GM12864 (cell line): ENCODE data around the gene GON4L.
"Not testable (repeated sequence)": the region's sequence is repeated elsewhere in the genome, so short reads cannot be mapped to it uniquely, and the experiment has no call there.

Source experiments
- DNase-seq: peaks from one replicate; pipeline ENCODE4 v3.0.0-alpha.2; 2011; ENCODE audit warnings: low read depth
- H3K4me3 ChIP-seq: 2 replicates; pipeline ENCODE4 v1.5.1; 2011; ENCODE audit warnings: mild to moderate bottlenecking, low read depth, low read length, control low read depth
- TF ChIP-seq, protein P1 (sequence below): IDR thresholded peaks from 2 replicates; pipeline ENCODE4 v1.5.1; 2011; ENCODE audit warnings: low read depth, mild to moderate bottlenecking, moderate library complexity, low read length, control low read depth, inconsistent platforms; ENCODE audit errors: missing control alignments

The GON4L gene

DNA sequence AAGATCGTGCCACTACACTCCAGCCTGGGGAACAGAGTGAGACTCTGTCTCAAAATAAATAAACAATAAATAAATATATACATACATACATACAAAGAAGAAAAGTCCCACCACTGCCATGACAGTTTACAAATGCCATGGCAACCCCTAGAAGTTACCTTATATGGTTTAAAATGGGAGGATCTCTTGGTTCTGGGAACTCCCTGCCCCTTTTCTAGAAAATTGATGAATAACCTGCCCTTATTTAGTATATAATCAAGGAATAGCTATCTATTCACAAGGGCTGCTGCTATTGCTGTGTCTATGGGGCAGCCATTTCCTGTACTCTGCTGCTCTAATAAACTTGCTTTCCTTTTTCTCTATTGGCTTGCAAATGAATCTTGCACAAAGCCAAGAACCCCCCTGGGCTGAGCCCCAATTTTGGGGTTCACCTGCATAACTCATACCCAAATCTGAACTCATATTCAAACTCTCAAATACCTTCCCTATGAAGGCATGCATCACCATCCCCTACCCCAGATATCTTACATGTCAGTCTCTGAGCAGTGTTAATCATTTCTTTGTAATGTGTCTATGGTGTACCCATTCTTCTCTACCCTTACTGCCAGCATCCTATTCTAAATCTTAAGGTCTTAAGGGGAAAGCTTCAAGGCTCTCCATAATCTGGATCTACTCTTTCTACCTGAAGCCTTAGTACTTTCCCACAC lies 9.0 kb downstream of the GON4L start:
- no peak for DNase-seq
- H3K4me3 ChIP-seq: no peak overlapping the region
- TF ChIP-seq, protein P1, sequence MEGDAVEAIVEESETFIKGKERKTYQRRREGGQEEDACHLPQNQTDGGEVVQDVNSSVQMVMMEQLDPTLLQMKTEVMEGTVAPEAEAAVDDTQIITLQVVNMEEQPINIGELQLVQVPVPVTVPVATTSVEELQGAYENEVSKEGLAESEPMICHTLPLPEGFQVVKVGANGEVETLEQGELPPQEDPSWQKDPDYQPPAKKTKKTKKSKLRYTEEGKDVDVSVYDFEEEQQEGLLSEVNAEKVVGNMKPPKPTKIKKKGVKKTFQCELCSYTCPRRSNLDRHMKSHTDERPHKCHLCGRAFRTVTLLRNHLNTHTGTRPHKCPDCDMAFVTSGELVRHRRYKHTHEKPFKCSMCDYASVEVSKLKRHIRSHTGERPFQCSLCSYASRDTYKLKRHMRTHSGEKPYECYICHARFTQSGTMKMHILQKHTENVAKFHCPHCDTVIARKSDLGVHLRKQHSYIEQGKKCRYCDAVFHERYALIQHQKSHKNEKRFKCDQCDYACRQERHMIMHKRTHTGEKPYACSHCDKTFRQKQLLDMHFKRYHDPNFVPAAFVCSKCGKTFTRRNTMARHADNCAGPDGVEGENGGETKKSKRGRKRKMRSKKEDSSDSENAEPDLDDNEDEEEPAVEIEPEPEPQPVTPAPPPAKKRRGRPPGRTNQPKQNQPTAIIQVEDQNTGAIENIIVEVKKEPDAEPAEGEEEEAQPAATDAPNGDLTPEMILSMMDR: no peak

DNA sequence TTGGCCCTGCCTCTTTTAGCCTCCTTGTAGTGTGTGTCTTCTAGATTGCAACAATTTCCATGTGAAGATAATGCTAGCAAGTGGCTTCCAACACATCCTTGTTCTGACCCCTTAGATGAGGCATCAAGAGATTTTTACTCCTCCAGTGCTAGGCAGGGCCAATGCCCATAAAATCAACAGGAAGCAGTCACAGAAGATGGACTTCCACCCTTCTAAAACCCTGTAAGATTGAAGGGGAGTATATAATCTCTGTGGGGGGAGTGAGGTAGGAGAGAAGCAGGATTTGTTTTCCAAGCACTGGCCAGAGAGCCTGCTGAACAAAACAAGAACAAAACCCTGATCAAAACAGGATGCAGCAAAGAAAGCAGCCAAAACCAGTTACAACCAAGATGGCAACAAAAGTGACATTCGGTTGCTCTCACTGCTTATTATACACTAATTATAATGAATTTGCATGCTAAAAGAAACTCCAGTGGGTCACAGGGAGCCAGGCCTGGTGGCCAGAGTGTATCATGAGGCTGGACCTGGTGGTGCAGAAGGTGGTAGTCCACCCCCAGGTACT lies 12.1 kb downstream of the GON4L start:
- DNase-seq: no peak
- TF ChIP-seq, protein P1: no peak
- no peak overlapping the region for H3K4me3 ChIP-seq

DNA sequence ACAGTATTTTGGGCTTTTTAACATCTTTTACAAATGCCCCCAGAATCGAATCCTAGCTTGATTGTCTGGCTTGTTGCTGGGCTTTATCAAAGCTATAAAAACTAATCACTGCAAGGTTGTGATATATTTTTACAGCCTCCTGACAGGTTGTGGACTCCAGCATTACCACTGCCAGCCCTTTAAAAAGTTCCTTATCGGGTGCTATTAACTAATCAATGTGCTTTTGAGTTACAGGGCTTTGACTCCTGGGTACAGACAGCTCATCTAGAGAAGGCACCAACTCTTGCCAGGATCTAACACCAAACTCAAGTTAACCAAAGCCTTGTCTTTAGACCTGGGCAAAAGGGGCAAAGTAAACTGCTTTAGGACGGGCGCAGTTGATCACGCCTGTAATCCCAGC lies 16.6 kb downstream of the GON4L start:
- TF ChIP-seq, protein P1: no peak
- no peak for DNase-seq
- H3K4me3 ChIP-seq: no peak overlapping the region

DNA sequence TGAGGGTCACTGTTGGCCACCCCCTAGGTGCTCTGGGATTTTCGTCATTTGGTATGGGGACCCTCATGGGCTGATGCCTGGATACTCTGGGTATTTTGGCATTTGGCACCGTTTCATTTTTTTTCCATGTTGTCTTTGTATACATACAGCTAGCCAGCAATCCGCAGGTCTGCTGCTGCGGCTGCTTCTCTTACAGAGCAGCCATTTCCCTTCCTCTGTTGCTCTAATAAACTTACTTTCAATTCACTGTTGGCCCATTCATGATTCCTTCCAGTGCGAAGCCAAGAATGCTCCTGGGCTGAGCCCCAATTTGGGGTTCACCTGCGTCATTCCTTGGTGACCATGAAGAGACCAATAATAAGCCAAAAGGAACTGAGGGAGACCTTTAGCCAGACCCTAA lies 21.5 kb downstream of the GON4L start:
- no peak for DNase-seq
- H3K4me3 ChIP-seq: no peak overlapping the region
- TF ChIP-seq, protein P1: no peak

DNA sequence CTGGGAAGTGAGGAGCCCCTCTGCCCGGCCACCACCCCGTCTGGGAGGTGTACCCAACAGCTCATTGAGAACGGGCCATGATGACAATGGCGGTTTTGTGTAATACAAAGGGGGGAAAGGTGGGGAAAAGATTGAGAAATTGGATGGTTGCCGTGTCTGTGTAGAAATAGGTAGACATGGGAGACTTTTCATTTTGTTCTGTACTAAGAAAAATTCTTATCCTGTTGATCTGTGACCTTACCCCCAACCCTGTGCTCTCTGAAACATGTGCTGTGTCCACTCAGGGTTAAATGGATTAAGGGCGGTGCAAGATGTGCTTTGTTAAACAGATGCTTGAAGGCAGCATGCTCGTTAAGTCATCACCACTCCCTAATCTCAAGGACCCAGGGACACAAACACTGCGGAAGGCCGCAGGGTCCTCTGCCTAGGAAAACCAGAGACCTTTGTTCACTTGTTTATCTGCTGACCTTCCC lies 22.1 kb downstream of the GON4L start:
- DNase-seq, H3K4me3 ChIP-seq: not testable (repeated sequence)

DNA sequence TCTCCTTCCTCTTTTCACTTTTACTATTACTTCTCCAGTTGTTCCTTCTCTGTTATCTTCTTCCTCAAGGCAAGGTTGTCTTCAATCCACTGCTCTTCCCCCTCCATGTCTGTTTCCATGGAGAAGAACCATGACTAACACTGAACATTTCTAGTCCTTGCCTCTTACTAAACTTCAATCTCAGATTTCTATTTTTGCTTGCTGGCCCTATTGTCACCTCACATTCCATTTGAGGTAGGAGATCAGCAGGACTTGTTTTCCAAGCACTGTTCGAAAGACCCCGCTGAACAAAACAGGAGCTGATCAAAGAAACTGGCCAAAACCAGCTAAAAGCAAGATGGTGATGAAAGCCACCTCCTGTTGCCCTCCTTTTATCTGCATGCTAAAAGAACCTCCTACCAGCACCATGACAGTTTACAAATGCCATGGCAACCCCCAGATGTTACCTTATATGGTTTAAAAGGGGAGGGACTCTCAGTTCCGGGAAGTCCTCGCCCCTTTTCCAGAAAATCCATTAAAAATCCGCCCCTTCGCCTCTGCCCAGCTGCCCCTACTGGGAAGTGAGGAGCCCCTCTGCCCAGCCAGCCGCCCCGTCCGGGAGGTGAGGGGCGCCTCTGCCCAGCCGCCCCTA lies 22.6 kb downstream of the GON4L start:
- H3K4me3 ChIP-seq: no peak overlapping the region
- TF ChIP-seq, protein P1: no peak
- no peak for DNase-seq

DNA sequence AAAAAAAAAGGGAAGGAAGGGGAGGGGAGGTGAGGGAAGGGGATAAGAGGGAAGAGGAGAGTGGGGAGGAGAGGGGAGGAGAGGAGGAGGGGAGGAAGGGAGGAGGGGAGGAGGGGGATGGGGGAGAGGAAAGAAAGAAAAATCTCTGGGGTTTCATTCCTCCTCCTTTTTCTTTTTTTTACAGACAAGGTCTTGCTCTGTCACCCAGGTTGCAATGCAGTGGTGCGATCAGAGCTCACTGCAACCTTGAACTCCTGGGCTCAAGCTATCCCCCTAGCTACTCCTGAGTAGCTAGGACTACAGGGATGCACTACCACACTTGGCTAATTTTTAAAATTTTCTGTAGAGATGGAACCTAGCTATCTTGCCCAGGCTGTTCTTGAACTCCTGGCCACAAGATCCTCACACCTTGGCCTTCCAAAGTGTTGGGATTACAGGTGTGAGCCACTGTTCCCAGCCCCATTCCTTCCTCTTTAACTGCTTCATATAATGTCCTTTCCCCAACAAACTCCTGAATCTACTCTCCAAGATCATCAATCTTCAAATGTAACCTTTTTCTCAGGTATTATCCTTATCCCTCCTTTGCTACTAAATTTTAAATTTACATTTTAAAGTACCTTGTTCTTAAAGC lies 23.2 kb downstream of the GON4L start:
- no peak overlapping the region for H3K4me3 ChIP-seq
- DNase-seq: no peak
- TF ChIP-seq, protein P1: no peak
